Measurements from ENCODE around the gene TNFRSF19. TPM values are rescaled to one million over a fixed set of nuclear protein-coding genes. Genes with fewer than 3 reads are reported as not detected.
A peak's percentile ranks its signal among the peaks of the same experiment; 100 is the strongest.

Gene TNFRSF19
- total and polyA plus RNA-seq, 2 of the 13 experiments (the other 11 are each of a cell fraction or from before 2014, with no cell fraction given): 75.3 to 77.7 TPM

- TF ChIP-seq ATF4 (CRISPR knock-in tag; IDR thresholded peaks at IDR 0.05) (no peak), FOXJ3 (CRISPR knock-in tag; IDR thresholded peaks at IDR 0.05; ENCODE audit: borderline replicate concordance) (peak; percentile 69; the same call in 1 of the 2 replicates), HNF1B (CRISPR knock-in tag; IDR thresholded peaks at IDR 0.05) (0 out of 2 replicates have a peak, but pooled peaks have one; percentile 36), ZKSCAN5 (CRISPR knock-in tag; IDR thresholded peaks at IDR 0.05) (no peak), ZFP1 (CRISPR knock-in tag; IDR thresholded peaks at IDR 0.05) (no peak), MAF1 (CRISPR knock-in tag; IDR thresholded peaks at IDR 0.05; ENCODE audit: borderline replicate concordance) (no peak), SKI (IDR thresholded peaks at IDR 0.05; ENCODE audit: partially characterized antibody) (peak; percentile 42), ZBTB37 (CRISPR knock-in tag; IDR thresholded peaks at IDR 0.05) (no peak), ZBED4 (CRISPR knock-in tag; IDR thresholded peaks at IDR 0.05; ENCODE audit: borderline replicate concordance) (no peak), IRF2 (CRISPR knock-in tag; IDR thresholded peaks at IDR 0.05) (no peak), JUNB (CRISPR knock-in tag; IDR thresholded peaks at IDR 0.05; ENCODE audit: borderline replicate concordance) (peak; percentile 92), SRSF9 (IDR thresholded peaks at IDR 0.05; ENCODE audit: borderline replicate concordance, insufficient read depth, low read depth, low read length, poor library complexity, severe bottlenecking) (no peak), HMGA1 (CRISPR knock-in tag; conservative IDR thresholded peaks at IDR 0.05) (no peak), AKAP8 (CRISPR knock-in tag; IDR thresholded peaks at IDR 0.05) (no peak), SOX13 (IDR thresholded peaks at IDR 0.05) (0 out of 2 replicates have a peak, but pooled peaks have one; percentile 47), SOX13 (CRISPR knock-in tag; conservative IDR thresholded peaks at IDR 0.05 in 1 of 2, IDR thresholded peaks at IDR 0.05 in 1 of 2) (peak in 1 of 2 experiments; percentile 95; a peak in 2 of 4 replicates), CREB1 (IDR thresholded peaks at IDR 0.05) (no peak), CREB1 (CRISPR knock-in tag; IDR thresholded peaks at IDR 0.05) (peak; percentile 21; the same call in 1 of the 2 replicates), ZFAT (CRISPR knock-in tag; conservative IDR thresholded peaks at IDR 0.05) (no peak), JUND (CRISPR knock-in tag; IDR thresholded peaks at IDR 0.05) (peak; percentile 90), SAP130 (CRISPR knock-in tag; IDR thresholded peaks at IDR 0.05; ENCODE audit: low read depth) (peak; percentile 46), ZNF790 (CRISPR knock-in tag; IDR thresholded peaks at IDR 0.05; ENCODE audit: borderline replicate concordance) (no peak)
Observed at GRCh38 chr13:23599083-23599925, 29.1 kb downstream of the TNFRSF19 start (continued).
